HG03025 (cell line): ENCODE measurements around the gene MARK3.
A peak's percentile ranks its signal among the peaks of the same experiment; 100 is the strongest.
"Not testable (repeated sequence)": the region's sequence is repeated elsewhere in the genome, so short reads cannot be mapped to it uniquely, and the experiment has no call there.

Experiments used
- ATAC-seq: cut with Tn5 transposase; IDR thresholded peaks from one replicate; pipeline ENCODE4 v1.9.1; 2021; ENCODE audit warnings: mild to moderate bottlenecking, moderate library complexity; ENCODE audit not compliant: unreplicated experiment, low FRiP score

MARK3 gene

GRCh38 chr14:103522649-103523574 is 137.7 kb downstream of the MARK3 start, which contains the start of gene CKB:
TSS of gene CKB (minus strand) at chr14:103522830. CDS start at chr14:103522493, 337 bp downstream.
- no peak for ATAC-seq

GRCh38 chr14:103523575-103523954 is 138.3 kb downstream of the MARK3 start:
- no peak for ATAC-seq

GRCh38 chr14:103524002-103524935 is 139.1 kb downstream of the MARK3 start:
- ATAC-seq, result no peak

GRCh38 chr14:103525430-103526246 is 140.4 kb downstream of the MARK3 start:
- ATAC-seq, result not testable (repeated sequence)

GRCh38 chr14:103526247-103526913 is 141.2 kb downstream of the MARK3 start:
- ATAC-seq, result no peak

GRCh38 chr14:103526914-103527248 is 141.7 kb downstream of the MARK3 start:
- no peak for ATAC-seq

GRCh38 chr14:103527408-103528145 is 142.4 kb downstream of the MARK3 start:
- ATAC-seq, result no peak

GRCh38 chr14:103528146-103528586 is 143.0 kb downstream of the MARK3 start:
- no peak for ATAC-seq

- ATAC-seq, result peak; percentile 31
Observed at GRCh38 chr14:103528587-103529382, 143.6 kb downstream of the MARK3 start, which contains the start of gene TRMT61A. TSS of gene TRMT61A (plus strand) at chr14:103529196. CDS start at chr14:103529979, 783 bp downstream.

- ATAC-seq, result peak; percentile 10
Observed at GRCh38 chr14:103529383-103530365, 144.5 kb downstream of the MARK3 start.

- ATAC-seq, result no peak
Observed at GRCh38 chr14:103530390-103530789, 145.2 kb downstream of the MARK3 start.

- no peak for ATAC-seq
Observed at GRCh38 chr14:103530831-103531230, 145.6 kb downstream of the MARK3 start.

- no peak for ATAC-seq
Observed at GRCh38 chr14:103531421-103532215, 146.4 kb downstream of the MARK3 start.

- ATAC-seq, result no peak
Observed at GRCh38 chr14:103532216-103533136, 147.3 kb downstream of the MARK3 start.
